GM19452 (cell line): ENCODE data around the gene FDCSP.
"Not testable (repeated sequence)": the region's sequence is repeated elsewhere in the genome, so short reads cannot be mapped to it uniquely, and the experiment has no call there.

ENCODE experiments used
- ATAC-seq: cut with Tn5 transposase; IDR thresholded peaks from one replicate; pipeline ENCODE4 v1.9.1; 2021; ENCODE audit not compliant: unreplicated experiment

Gene FDCSP

GRCh38 chr4:70225824-70226223 is at the start of gene FDCSP:
Gene FDCSP, plus strand, starts transcription at chr4:70226124. Its CDS starts 5,071 bp downstream, at chr4:70231195.
- ATAC-seq, result no peak

- ATAC-seq, result no peak
Measured at GRCh38 chr4:70177090-70177489, 48.8 kb upstream of the FDCSP start.

GRCh38 chr4:70178075-70178660 is 47.8 kb upstream of the FDCSP start:
- ATAC-seq, result no peak

- no peak for ATAC-seq
Measured at GRCh38 chr4:70179811-70180210, 46.1 kb upstream of the FDCSP start.

- ATAC-seq, result no peak
Measured at GRCh38 chr4:70181864-70182263, 44.1 kb upstream of the FDCSP start.

GRCh38 chr4:70182517-70183167 is 43.3 kb upstream of the FDCSP start:
- ATAC-seq, result no peak

GRCh38 chr4:70183168-70183939 is 42.6 kb upstream of the FDCSP start:
- ATAC-seq, result peak; percentile 81

- ATAC-seq, result no peak
Measured at GRCh38 chr4:70183940-70184246, 42.0 kb upstream of the FDCSP start.

GRCh38 chr4:70187216-70187615 is 38.7 kb upstream of the FDCSP start:
- no peak for ATAC-seq

GRCh38 chr4:70190579-70190978 is 35.3 kb upstream of the FDCSP start:
- no peak for ATAC-seq

- no peak for ATAC-seq
Measured at GRCh38 chr4:70191647-70192046, 34.3 kb upstream of the FDCSP start.

GRCh38 chr4:70192895-70193294 is 33.0 kb upstream of the FDCSP start:
- no peak for ATAC-seq

- no peak for ATAC-seq
Measured at GRCh38 chr4:70195425-70195824, 30.5 kb upstream of the FDCSP start, which contains the start of gene ODAM. Gene ODAM, plus strand, starts transcription at chr4:70195725. Its CDS starts 819 bp downstream, at chr4:70196544.

GRCh38 chr4:70196857-70197256 is 29.1 kb upstream of the FDCSP start:
- ATAC-seq, result no peak

GRCh38 chr4:70197842-70198241 is 28.1 kb upstream of the FDCSP start:
- ATAC-seq, result no peak

- no peak for ATAC-seq
Measured at GRCh38 chr4:70203601-70204000, 22.3 kb upstream of the FDCSP start.

GRCh38 chr4:70212752-70213151 is 13.2 kb upstream of the FDCSP start:
- not testable (repeated sequence) for ATAC-seq

GRCh38 chr4:70216109-70216508 is 9.8 kb upstream of the FDCSP start:
- ATAC-seq, result not testable (repeated sequence)

GRCh38 chr4:70216550-70216949 is 9.4 kb upstream of the FDCSP start:
- not testable (repeated sequence) for ATAC-seq

- not testable (repeated sequence) for ATAC-seq
Measured at GRCh38 chr4:70221389-70221788, 4.5 kb upstream of the FDCSP start.

- ATAC-seq, result not testable (repeated sequence)
Measured at GRCh38 chr4:70221818-70222217, 4.1 kb upstream of the FDCSP start.

GRCh38 chr4:70236125-70236524 is 10.2 kb downstream of the FDCSP start:
- ATAC-seq, result no peak
